Urinary bladder (tissue), 4 donors: ENCODE data around the gene VKORC1. TPM values are rescaled to one million over a fixed set of nuclear protein-coding genes. Genes with fewer than 3 reads are reported as not detected.

ENCODE experiments used
- DNase-seq: peaks from one replicate; pipeline ENCODE4 v3.0.0-alpha.2; 2015; ENCODE audit errors: extremely low spot score
- H3K27ac ChIP-seq: one replicate; pipeline ENCODE4 v1.5.1; 2013; ENCODE audit warnings: low read depth, mild to moderate bottlenecking, moderate library complexity
- H3K36me3 ChIP-seq: one replicate; pipeline ENCODE4 v1.6.1; 2013; ENCODE audit warnings: mild to moderate bottlenecking, moderate library complexity; ENCODE audit not compliant: insufficient read depth
- H3K4me1 ChIP-seq: one replicate; pipeline ENCODE4 v1.6.1; 2013; ENCODE audit warnings: mild to moderate bottlenecking, moderate library complexity; ENCODE audit not compliant: insufficient read depth
- H3K4me3 ChIP-seq: one replicate; pipeline ENCODE4 v1.5.1; 2013; ENCODE audit warnings: low read depth, low read length
- WGBS: extraction: QIAGEN DNeasy Blood & Tissue Kit; methylation state at CpG from one replicate; pipeline ENCODE4 v1.1.7; 2013; 5-methylcytosine and 5-hydroxymethylcytosine counted together
- polyA plus RNA-seq: library from polyadenylated mRNA; stranded (reverse); fragments of 200-250 nt; gene quantifications from one replicate; pipeline ENCODE4 v1.2.3, GENCODE V29; 2013
- total RNA-seq: library from RNA; depleted of rRNA; stranded (reverse); fragments of >200 nt; gene quantifications from one replicate; pipeline ENCODE4 v1.2.3, GENCODE V29; 2014
- donor health status: healthy with polysubstance abuse.
- donor health status: healthy.

VKORC1 gene
- total and polyA plus RNA-seq, 2 donors: 43.8 to 210 TPM

- WGBS: 90% methylated on average over 8 of the region's 8 CpGs
- Histone ChIP-seq H3K4me3 (no peak overlapping the region), H3K27ac (no peak overlapping the region), H3K36me3 (peaks cover 4% of the 10 kb centered on the region), H3K4me1 (no peaks in the 10 kb centered on the region)
- no peak for DNase-seq
Observed at GRCh38 chr16:31087481-31087880, 7.1 kb downstream of the VKORC1 start.

GRCh38 chr16:31086629-31086906 is 8.0 kb downstream of the VKORC1 start:
- DNase-seq: no peak
- 83% methylated on average over 6 of the region's 6 CpGs for WGBS
- Histone ChIP-seq H3K4me3 (no peak overlapping the region), H3K27ac (no peak overlapping the region), H3K36me3 (peaks cover 4% of the 10 kb centered on the region), H3K4me1 (no peaks in the 10 kb centered on the region)

GRCh38 chr16:31085873-31086628 is 8.5 kb downstream of the VKORC1 start:
- Histone ChIP-seq H3K4me1 (no peaks in the 10 kb centered on the region), H3K4me3 (no peak overlapping the region), H3K36me3 (peaks cover 4% of the 10 kb centered on the region), H3K27ac (no peak overlapping the region)
- no peak for DNase-seq
- 84% methylated on average over 18 of the region's 18 CpGs for WGBS

GRCh38 chr16:31085411-31085810 is 9.2 kb downstream of the VKORC1 start:
- H3K4me3 ChIP-seq: no peak overlapping the region
- H3K27ac ChIP-seq: no peak overlapping the region
- DNase-seq: no peak
- peaks cover 5% of the 10 kb centered on the region for H3K36me3 ChIP-seq
- 82% methylated on average over 8 of the region's 8 CpGs for WGBS
- H3K4me1 ChIP-seq: no peaks in the 10 kb centered on the region

- 86% methylated on average over 16 of the region's 16 CpGs for WGBS
- no peak for DNase-seq
- Histone ChIP-seq H3K4me1 (no peaks in the 10 kb centered on the region), H3K27ac (no peak overlapping the region), H3K36me3 (peaks cover 5% of the 10 kb centered on the region), H3K4me3 (no peak overlapping the region)
Observed at GRCh38 chr16:31084584-31085302, 9.9 kb downstream of the VKORC1 start.

- Histone ChIP-seq H3K4me3 (no peak overlapping the region), H3K4me1 (no peaks in the 10 kb centered on the region), H3K27ac (no peak overlapping the region), H3K36me3 (peaks cover 5% of the 10 kb centered on the region)
- no peak for DNase-seq
- 82% methylated on average over 13 of the region's 13 CpGs for WGBS
Observed at GRCh38 chr16:31083981-31084380, 10.6 kb downstream of the VKORC1 start.

- no peak for DNase-seq
- Histone ChIP-seq H3K36me3 (peaks cover 5% of the 10 kb centered on the region), H3K27ac (no peak overlapping the region), H3K4me3 (no peak overlapping the region), H3K4me1 (no peaks in the 10 kb centered on the region)
- WGBS: 71% methylated on average over 5 of the region's 5 CpGs
Observed at GRCh38 chr16:31083556-31083955, 11.0 kb downstream of the VKORC1 start.

GRCh38 chr16:31083081-31083480 is 11.5 kb downstream of the VKORC1 start:
- no peak for DNase-seq
- H3K4me1 ChIP-seq: no peaks in the 10 kb centered on the region
- peaks cover 7% of the 10 kb centered on the region for H3K36me3 ChIP-seq
- WGBS: 68% methylated on average over 9 of the region's 9 CpGs
- no peak overlapping the region for H3K27ac ChIP-seq
- no peak overlapping the region for H3K4me3 ChIP-seq

GRCh38 chr16:31082368-31083045 is 12.1 kb downstream of the VKORC1 start:
- Histone ChIP-seq H3K4me3 (no peak overlapping the region), H3K4me1 (no peaks in the 10 kb centered on the region), H3K36me3 (peaks cover 8% of the 10 kb centered on the region), H3K27ac (no peak overlapping the region)
- 80% methylated on average over 14 of the region's 14 CpGs for WGBS
- no peak for DNase-seq

- Histone ChIP-seq H3K4me3 (no peak overlapping the region), H3K27ac (no peak overlapping the region), H3K36me3 (peaks cover 8% of the 10 kb centered on the region), H3K4me1 (no peaks in the 10 kb centered on the region)
- WGBS: 85% methylated on average over 26 of the region's 26 CpGs
- no peak for DNase-seq
Observed at GRCh38 chr16:31081428-31082351, 12.9 kb downstream of the VKORC1 start.

GRCh38 chr16:31080756-31081419 is 13.7 kb downstream of the VKORC1 start:
- WGBS: 91% methylated on average over 13 of the region's 13 CpGs

GRCh38 chr16:31080035-31080629 is 14.5 kb downstream of the VKORC1 start:
- Histone ChIP-seq H3K36me3 (peaks cover 8% of the 10 kb centered on the region), H3K27ac (no peak overlapping the region), H3K4me1 (no peaks in the 10 kb centered on the region), H3K4me3 (no peak overlapping the region)
- DNase-seq: no peak
- 96% methylated on average over 40 of the region's 40 CpGs for WGBS

More at GRCh38 chr16:31080756-31081419, 13.7 kb downstream of the VKORC1 start:
- Histone ChIP-seq H3K4me3 (no peak overlapping the region), H3K27ac (no peak overlapping the region), H3K4me1 (no peaks in the 10 kb centered on the region), H3K36me3 (peaks cover 8% of the 10 kb centered on the region)
- no peak for DNase-seq
